ENCODE data around the gene DGKB.

Gene DGKB

DNA sequence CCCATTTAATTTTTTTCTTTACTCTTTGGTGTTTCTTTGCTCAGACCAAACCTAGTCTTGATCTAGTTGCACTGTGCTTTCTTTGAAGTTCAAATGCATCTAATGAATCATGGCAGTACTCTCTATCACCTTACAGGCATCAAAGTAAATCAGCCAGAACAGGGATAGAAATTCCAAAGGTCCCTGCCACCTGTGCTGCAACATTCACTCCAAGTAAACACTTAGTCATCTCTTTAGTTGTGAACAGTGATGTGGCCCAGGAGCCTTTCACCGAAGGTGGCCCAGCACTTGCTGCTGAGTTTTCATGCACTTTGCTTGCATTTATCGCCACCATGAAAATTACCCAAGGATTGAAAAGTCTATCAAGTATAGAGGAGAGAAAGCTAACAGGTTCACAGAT lies 599.0 kb downstream of the DGKB start:
- H3K4me3 ChIP-seq (ENCODE audit: low read depth, low read length), result no peak overlapping the region
- no peak for TF ChIP-seq CTCF (conservative IDR thresholded peaks at IDR 0.05; ENCODE audit: low read depth, low read length)
- no peak for DNase-seq (ENCODE audit: low read depth)

DNA sequence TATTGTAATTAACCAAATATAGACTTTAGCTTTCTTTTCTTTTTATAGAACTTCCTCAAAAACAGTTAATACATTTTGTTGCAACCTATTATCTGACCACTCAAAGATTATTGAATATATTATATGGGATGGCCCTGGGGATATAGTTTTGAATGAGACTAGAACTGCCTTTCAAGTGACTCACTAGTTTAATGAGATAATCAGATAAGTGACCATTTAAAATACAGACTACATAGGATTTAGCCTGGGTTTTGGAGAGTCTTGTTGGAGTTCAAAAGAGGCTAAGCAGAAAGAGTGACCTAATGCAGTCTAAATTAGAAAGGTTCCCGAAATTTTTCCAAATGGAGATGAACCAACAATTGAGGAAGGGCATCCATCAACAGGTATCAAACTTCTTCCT lies 607.9 kb downstream of the DGKB start:
- no peak for DNase-seq (ENCODE audit: low read depth)
- no peak overlapping the region for H3K4me3 ChIP-seq (ENCODE audit: low read depth, low read length)
- TF ChIP-seq CTCF (conservative IDR thresholded peaks at IDR 0.05; ENCODE audit: low read depth, low read length), result no peak

DNA sequence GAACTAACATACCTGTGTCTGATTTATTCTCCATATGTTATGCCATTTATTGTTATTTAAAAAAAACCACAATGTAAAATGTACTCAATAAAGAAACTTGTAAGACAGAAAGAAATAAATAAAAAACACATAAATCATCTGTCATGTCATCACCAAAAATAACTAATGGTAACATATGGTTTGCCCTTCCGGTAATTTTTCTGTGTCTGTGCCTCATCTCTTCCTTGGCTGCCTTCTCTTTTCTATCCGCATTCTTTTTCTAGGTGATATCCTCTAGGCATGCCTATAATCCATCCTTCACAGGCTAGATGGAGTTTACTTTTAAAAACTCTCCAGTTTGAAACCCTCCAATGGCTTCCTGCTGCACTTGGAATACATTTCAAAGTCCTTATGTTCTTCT lies 609.1 kb downstream of the DGKB start:
- no peak for DNase-seq (ENCODE audit: low read depth)
- no peak overlapping the region for H3K4me3 ChIP-seq (ENCODE audit: low read depth, low read length)
- no peak for TF ChIP-seq CTCF (conservative IDR thresholded peaks at IDR 0.05; ENCODE audit: low read depth, low read length)

GRCh38 chr7:14292737-14293136 lies 609.8 kb downstream of the DGKB start:
- no peak overlapping the region for H3K4me3 ChIP-seq (ENCODE audit: low read depth, low read length)
- DNase-seq (ENCODE audit: low read depth), result no peak
- no peak for TF ChIP-seq CTCF (conservative IDR thresholded peaks at IDR 0.05; ENCODE audit: low read depth, low read length)

DNA sequence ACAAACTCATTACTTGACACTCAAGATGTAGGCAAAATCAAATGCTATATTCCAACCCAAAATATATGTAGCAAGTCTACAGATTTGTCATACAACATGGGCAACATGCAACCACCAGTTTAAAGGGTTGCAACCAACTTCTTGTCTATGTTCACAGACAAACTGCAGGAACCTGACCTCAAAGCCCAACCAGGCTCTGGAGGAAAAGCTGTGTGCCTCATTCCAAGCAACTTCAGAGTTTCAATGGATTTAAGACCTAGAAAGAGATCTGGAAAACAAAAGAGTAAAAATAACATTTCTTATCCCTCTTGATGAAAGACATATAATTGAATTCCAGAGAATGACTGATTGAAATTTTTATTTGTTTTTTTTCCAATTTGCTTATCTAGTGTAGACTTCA lies 612.6 kb downstream of the DGKB start:
- H3K4me3 ChIP-seq (ENCODE audit: low read depth, low read length), result no peak overlapping the region
- TF ChIP-seq CTCF (conservative IDR thresholded peaks at IDR 0.05; ENCODE audit: low read depth, low read length), result no peak
- no peak for DNase-seq (ENCODE audit: low read depth)

DNA sequence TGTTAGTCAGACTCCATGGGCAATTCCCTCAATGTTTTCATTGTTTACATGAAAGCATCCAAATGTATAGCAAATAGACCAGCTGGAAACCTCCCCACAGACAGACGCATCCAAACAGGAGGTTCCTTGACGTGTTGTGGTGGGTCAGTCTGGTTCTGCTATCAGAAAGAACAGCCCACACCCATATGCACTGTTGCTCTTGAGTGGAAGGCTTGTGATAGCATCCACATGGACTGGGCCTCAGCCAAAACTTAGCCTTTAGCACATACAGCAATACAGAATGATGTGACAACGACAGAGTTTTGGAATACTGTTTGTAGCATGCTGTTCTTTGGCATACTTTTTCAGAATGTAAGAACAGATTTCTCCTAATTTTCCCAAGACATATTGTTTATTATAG lies 613.9 kb downstream of the DGKB start:
- TF ChIP-seq CTCF (conservative IDR thresholded peaks at IDR 0.05; ENCODE audit: low read depth, low read length), result no peak
- H3K4me3 ChIP-seq (ENCODE audit: low read depth, low read length), result no peak overlapping the region
- no peak for DNase-seq (ENCODE audit: low read depth)

DNA sequence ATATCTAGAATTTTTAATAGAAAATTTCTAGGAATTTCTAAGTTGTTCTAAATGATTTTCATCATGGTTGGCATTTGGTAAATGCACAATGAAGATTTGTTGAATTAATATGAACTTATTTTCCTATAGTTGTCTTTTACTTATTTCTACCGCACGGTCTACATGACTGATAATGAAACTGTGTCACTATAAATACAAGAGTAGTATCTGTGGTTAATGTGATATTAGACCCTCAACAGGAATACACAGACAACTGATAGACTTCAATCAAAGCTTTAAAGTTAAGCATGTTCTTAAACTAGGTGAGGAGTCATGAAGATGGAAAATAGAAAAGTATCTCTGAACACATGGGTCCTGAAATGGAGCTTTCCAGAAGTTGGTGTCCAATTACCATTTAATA lies 615.2 kb downstream of the DGKB start:
- H3K4me3 ChIP-seq (ENCODE audit: low read depth, low read length), result no peak overlapping the region
- TF ChIP-seq CTCF (conservative IDR thresholded peaks at IDR 0.05; ENCODE audit: low read depth, low read length), result no peak
- no peak for DNase-seq (ENCODE audit: low read depth)
